ENCODE measurements around the gene CCDC141.

DNA sequence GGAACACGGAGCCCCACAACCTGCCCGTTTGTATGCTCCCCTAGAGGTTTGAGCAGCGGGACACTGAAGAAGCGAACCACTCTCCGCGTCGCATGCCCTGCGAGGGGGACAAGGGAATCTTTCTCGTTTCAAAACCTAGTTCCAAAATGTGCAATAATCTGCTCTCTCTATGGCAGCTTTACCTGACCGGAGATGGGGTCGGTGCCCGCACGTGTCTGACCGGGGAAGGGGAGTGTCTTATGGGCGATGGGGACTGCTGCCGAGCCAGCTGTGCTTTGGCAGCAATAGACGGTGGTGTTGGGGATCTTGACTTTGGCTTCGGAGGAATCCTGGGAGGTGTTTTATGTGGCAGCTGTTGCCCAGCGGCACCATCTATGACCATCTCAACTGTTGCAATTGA lies 250.6 kb downstream of the CCDC141 start:
- TF ChIP-seq GATA3 (IDR thresholded peaks at IDR 0.05; ENCODE audit: low read depth, low read length), result no peak
- TF ChIP-seq GATA2 (IDR thresholded peaks at IDR 0.05; ENCODE audit: low read depth, low read length), result no peak

Measured in SH-SY5Y (cell line).